ENCODE measurements around the gene PTMS. TPM values are rescaled to one million over a fixed set of nuclear protein-coding genes. Genes with fewer than 3 reads are reported as not detected.

The PTMS gene
- total and polyA plus RNA-seq, 10 of the 15 experiments (the other 5 are each of a cell fraction or from before 2014, with no cell fraction given), result 2.1 to 127 (median 29.8) TPM

DNA sequence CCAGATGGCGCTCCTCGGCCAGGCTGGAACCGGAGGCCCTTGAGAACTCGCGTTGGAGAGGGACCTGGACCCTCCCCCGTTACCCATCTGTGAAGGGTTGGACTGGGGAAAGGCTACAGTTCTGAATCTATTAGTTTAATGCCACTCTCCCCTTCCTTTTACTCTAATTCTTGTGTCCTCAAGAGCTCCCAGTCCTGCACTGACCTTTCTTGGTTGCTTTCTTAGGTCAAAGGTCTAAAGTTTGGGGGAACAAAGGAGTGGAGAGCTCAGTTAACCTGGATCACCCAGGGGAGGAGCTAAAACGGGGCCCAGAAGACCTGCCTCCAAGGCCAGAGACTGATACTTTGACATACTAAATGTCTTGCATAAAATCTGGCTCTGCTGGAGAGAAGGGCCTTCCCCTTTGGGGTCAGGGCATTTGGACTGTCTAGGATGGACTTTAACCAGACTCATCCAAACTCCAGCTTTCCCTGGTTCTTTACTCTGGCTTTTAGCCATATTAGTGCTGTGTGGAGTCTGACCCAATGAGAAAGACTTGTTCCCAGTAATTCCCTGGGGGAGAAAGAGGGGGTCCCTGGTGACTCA is 12.3 kb upstream of the PTMS start (continued):
- TF ChIP-seq WRNIP1 (IDR thresholded peaks at IDR 0.05; ENCODE audit: borderline replicate concordance, low read depth, low read length), result 0 out of 2 replicates have a peak, but pooled peaks have one; percentile 42
- no peak for TF ChIP-seq SMAD5 (IDR thresholded peaks at IDR 0.05; ENCODE audit: low read depth)
- no peak for TF ChIP-seq EGR1 (IDR thresholded peaks at IDR 0.05; ENCODE audit: borderline replicate concordance in 1 of 2, low read depth in 2 of 2, low read length in 2 of 2)

DNA sequence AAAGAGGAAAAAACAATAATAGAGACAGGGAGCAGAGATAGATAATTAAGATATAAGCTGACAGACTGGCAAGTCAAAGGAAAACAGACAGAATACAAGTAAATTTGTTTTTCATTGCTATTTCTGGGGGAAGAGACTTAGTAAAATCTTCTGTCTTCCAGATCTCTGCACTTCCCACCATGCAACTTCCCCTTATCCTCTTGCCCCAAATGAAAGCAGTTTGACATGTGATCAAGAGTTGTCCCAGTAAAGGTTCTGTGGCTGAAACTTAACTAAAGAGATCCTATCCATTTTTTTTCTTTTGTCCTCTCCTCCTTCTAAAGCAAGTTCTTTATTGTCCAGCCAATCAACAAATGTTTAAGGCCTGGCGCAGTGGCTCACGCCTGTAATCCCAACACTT is 11.8 kb upstream of the PTMS start:
- ChIA-PET SMC1A (ENCODE audit: uncharacterized antibody, unreplicated experiment) (interaction anchor here (0.8 to 4.8 kb wide), 22 partner anchors 9 to 165 kb away, joined by 3 to 84 read pairs (median 10); partner anchors contain the start of genes CD4, CDCA3, COPS7A and GNB3), RAD21 (ENCODE audit: unreplicated experiment) (interaction anchor here (0.6 to 4.4 kb wide), 17 partner anchors 9 to 177 kb away, joined by 3 to 68 read pairs (median 12); partner anchors contain the start of genes CDCA3, COPS7A, PTMS and TPI1), CTCF (interaction anchor here (0.8 to 10.9 kb wide), 31 partner anchors 8 to 189 kb away, joined by 3 to 221 read pairs (median 5); partner anchors contain the start of genes CD4, CDCA3, COPS7A and GPR162), POLR2A (interaction anchor here (0.8 to 4.5 kb wide), 12 partner anchors 9 to 142 kb away, joined by 3 to 60 read pairs (median 8); partner anchors contain the start of genes CDCA3, COPS7A, LAG3 and PTMS)
- Histone ChIP-seq H3K9ac (ENCODE audit: control insufficient read depth, insufficient read depth, low read length) (no peak overlapping the region), H3K27me3 (replicated peaks in 1 of 2; ENCODE audit: control insufficient read depth in 2 of 2, insufficient read depth in 2 of 2, low read length in 1 of 2) (no peaks in the 10 kb centered on the region), H3K4me3 (no peak overlapping the region), H3K27ac (ENCODE audit: control insufficient read depth, insufficient read depth) (no peak overlapping the region), H3K9me3 (replicated peaks; ENCODE audit: control insufficient read depth, insufficient read depth, low read length) (no peaks in the 10 kb centered on the region), H3K4me2 (ENCODE audit: control insufficient read depth, insufficient read depth) (no peak overlapping the region), H3K36me3 (ENCODE audit: control insufficient read depth in 2 of 2, insufficient read depth in 2 of 2, low read length in 1 of 2) (peaks cover 5 to 7% of the 10 kb centered on the region in 2 experiments; a peak in 3 of 4 replicates), H4K20me1 (ENCODE audit: control insufficient read depth, insufficient read depth) (no peaks in the 10 kb centered on the region), H3K4me1 (ENCODE audit: control insufficient read depth, insufficient read depth, low read length) (peaks cover 18% of the 10 kb centered on the region), H2AFZ (ENCODE audit: control insufficient read depth, low read depth, low read length) (no peak overlapping the region), H3K79me2 (ENCODE audit: control insufficient read depth, insufficient read depth, low read length) (peaks cover 18% of the 10 kb centered on the region)
- WGBS (ENCODE audit: insufficient coverage, insufficient replicate concordance, low lambda C conversion rate, missing lambda C conversion rate), result 96% methylated on average over 2 of the region's 2 CpGs
- ATAC-seq (no peak), DNase-seq (ENCODE audit: low read depth, low spot score) (no peak), FAIRE-seq (no peak)
- TF ChIP-seq ZSCAN29 (IDR thresholded peaks at IDR 0.05) (no peak), MYB (IDR thresholded peaks at IDR 0.05; ENCODE audit: borderline replicate concordance, low read depth, low read length) (no peak), SP1 (IDR thresholded peaks at IDR 0.05; ENCODE audit: low read depth, low read length) (no peak)
- no TSS peak for BruUV-seq (replicated peaks)
- in situ Hi-C loops (cut with MboI) (loop anchor here (5.0 kb wide), 1 partner anchor 73 kb away; the partner anchor contains the start of gene P3H3), intact Hi-C loops (cut with micrococcal nuclease; ENCODE audit: unreplicated experiment) (no loop called here)
